ENCODE measurements around the gene VAMP8.
"Not testable (repeated sequence)": the region's sequence is repeated elsewhere in the genome, so short reads cannot be mapped to it uniquely, and the experiment has no call there.

Gene VAMP8

DNA sequence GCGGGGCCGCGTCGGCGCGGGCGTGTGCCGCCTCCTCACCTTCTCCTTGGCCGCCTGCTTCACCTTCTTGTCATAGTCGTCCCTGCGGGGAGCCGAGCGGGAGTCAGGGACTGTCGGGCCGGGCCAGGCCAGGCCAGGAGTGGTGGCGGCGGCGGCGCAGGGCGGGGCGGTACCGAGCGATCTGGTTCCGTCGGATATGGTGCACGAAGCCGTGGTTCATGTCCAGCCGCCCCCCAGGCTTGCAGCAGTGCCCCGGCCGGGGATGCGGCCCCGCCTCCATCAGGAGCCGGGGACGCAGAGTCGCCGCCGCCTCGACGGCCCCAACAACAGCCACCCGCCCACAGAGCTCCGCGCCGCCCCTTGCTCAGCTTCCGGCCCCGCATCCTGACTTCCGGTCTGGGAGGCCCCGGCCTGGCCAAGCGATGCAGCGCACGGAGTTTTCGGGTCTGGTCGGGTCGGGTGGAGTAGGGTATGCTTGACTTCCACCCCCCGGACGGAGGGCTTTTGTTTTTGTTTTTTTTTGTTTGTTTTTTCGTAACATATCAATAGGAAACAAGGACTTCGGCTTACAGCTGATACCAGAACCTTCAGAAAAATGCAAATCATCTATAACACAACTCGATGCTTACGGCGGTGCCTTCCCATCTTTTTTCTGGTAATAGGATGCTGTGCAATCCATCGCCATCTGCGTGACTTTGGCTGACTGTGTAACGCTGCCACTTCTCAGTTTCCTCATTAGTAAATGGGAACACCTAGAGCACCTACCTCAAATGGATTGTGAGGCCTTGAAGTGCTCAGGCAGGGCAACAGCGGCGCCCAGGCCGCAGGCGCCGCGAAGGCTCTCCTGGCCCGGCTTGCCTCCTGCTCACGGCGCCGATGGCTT lies 34.6 kb downstream of the VAMP8 start, which contains the start of gene C2orf68:
Gene C2orf68, minus strand, starts transcription at position 362 of the 883 bp plus-strand sequence. Its CDS starts 82 bp downstream, at position 280.
- peak; percentile 79 for TF ChIP-seq ZFX (IDR thresholded peaks at IDR 0.05)
- TF ChIP-seq, protein P1, sequence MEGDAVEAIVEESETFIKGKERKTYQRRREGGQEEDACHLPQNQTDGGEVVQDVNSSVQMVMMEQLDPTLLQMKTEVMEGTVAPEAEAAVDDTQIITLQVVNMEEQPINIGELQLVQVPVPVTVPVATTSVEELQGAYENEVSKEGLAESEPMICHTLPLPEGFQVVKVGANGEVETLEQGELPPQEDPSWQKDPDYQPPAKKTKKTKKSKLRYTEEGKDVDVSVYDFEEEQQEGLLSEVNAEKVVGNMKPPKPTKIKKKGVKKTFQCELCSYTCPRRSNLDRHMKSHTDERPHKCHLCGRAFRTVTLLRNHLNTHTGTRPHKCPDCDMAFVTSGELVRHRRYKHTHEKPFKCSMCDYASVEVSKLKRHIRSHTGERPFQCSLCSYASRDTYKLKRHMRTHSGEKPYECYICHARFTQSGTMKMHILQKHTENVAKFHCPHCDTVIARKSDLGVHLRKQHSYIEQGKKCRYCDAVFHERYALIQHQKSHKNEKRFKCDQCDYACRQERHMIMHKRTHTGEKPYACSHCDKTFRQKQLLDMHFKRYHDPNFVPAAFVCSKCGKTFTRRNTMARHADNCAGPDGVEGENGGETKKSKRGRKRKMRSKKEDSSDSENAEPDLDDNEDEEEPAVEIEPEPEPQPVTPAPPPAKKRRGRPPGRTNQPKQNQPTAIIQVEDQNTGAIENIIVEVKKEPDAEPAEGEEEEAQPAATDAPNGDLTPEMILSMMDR (conservative IDR thresholded peaks at IDR 0.05), result no peak
- peak within 1 kb of the TSS; percentile 79 for H3K27ac ChIP-seq

DNA sequence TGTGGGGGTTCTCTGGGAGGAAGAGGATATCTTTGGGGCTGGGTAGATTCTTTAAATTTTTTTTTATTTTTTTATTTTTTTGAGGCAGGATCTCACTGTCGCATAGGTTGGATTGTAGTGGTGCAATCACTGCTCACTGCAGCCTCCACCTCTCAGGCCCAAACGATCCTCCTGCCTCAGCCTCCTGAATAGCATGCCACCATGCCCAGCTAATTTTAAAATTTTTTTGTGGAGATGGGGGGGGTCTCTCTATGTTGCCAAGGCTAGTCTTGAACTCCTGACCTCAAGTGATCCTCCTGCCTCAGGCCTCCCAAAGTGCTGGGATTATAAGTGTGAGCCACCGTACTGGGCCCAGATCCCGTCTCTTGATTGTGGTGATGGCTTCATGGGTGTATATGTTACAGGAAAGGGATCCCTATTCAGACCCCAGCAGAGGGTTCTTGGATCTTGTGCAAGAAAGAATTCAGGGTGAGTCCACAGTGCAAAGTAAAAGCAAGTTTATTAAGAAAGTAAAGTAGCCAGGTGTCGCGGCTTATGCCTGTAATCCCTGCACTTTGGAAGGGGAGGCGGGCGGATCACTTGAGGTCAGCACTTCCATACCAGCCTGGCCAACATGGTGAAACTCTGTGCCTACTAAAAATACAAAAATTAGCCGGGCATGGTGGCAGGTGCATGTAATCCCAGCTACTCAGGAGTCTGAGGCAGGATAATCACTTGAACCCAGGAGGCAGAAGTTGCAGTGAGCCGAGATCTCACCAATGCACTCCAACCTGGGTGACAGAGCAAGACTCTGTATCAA lies 36.5 kb downstream of the VAMP8 start:
- H3K27ac ChIP-seq, result no peak overlapping the region
- no peak for TF ChIP-seq ZFX (IDR thresholded peaks at IDR 0.05)
- TF ChIP-seq, protein P1 (conservative IDR thresholded peaks at IDR 0.05), result no peak

DNA sequence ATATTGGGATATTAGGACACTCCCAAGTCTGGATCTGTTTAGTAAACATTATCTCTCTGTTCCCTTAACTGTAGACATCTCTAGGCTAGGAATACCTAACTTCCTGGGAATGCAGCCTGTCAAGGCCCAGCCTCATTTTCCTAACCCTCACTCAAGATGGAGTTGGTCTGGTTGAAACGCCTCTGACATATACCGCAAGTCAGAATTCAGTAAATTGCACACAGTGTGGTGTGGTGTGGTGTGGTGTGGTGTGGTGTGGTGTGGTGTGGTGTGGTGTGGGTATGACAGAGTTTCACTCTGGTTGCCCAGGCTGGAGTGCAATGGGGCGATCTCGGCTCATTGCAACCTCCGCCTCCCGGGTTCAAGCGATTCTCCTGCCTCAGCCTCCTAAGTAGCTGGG lies 37.4 kb downstream of the VAMP8 start:
- not testable (repeated sequence) for H3K27ac ChIP-seq

DNA sequence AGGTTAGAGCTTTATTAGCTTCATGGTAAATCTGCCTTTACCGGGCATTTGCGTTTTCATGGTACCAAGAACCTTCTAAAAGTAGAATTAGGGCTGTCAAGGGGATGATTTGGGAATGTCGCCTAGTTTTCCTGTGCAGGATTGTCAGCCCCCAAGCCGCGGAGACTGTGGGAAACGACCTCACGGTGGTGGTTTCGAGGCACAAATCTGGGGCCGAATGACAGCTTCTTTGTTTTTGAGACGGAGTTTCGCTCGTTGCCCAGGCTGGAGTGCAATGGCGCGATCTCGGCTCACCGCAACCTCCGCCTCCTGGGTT lies 38.0 kb downstream of the VAMP8 start:
- TF ChIP-seq, protein P1 (conservative IDR thresholded peaks at IDR 0.05), result no peak
- no peak for TF ChIP-seq ZFX (IDR thresholded peaks at IDR 0.05)
- peak overlapping the region; percentile 87 for H3K27ac ChIP-seq

DNA sequence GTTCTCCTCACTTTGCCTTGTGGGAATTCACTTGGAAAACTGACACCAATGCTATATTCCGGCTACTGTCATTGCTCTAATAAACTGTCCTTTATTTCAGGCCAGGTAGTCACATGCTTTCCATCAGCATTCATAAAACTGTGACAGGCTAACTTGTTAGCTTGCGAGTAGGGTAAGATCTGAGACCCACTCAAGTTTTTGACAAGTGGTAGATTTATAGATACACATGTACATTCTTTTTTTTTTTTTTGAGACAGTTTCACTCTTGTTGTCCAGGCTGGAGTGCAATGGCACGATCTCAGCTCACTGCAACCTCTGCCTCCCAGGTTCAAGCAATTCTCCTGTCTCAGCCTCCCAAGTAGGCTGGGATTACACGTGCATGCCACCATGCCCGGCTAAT lies 40.3 kb downstream of the VAMP8 start:
- not testable (repeated sequence) for H3K27ac ChIP-seq

DNA sequence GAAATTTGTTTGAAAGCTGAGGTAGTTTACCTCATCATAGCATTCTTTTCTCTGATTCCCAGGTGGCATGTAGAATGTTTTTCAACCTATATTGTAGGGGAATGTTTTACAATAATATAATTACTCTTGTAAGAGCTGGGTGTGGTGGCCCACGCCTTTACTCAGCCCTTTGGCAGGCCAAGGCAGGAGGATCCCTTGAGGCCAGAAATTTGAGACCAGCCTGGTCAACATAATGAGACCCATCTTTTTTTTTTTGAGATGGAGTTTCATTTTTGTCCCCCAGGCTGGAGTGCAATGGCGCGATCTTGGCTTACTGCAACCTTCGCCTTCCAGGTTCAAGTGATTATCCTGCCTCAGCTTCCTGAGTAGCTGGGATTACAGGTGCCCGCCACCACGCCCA lies 42.2 kb downstream of the VAMP8 start:
- no peak overlapping the region for H3K27ac ChIP-seq
- TF ChIP-seq ZFX (IDR thresholded peaks at IDR 0.05), result no peak
- TF ChIP-seq, protein P1 (conservative IDR thresholded peaks at IDR 0.05), result no peak

DNA sequence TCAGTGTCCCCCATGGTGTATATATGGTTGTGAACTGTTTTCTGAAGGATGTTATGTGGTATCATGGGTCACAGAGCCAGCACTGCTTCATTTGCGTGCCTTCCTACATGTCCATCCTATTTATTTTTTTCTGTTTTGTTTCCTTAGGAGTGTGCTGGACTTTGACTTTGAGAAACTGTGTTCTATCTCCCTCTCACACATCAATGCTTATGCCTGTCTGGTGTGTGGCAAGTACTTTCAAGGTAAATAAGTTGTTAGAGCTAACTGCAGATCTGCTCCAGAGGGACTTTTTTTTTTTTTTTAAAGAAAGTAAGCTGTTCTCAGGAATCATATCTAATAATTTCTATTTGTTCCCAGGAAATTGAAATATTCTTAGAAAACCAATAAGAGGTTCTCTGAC lies 44.0 kb downstream of the VAMP8 start:
- TF ChIP-seq ZFX (IDR thresholded peaks at IDR 0.05), result no peak
- TF ChIP-seq, protein P1 (conservative IDR thresholded peaks at IDR 0.05), result no peak

DNA sequence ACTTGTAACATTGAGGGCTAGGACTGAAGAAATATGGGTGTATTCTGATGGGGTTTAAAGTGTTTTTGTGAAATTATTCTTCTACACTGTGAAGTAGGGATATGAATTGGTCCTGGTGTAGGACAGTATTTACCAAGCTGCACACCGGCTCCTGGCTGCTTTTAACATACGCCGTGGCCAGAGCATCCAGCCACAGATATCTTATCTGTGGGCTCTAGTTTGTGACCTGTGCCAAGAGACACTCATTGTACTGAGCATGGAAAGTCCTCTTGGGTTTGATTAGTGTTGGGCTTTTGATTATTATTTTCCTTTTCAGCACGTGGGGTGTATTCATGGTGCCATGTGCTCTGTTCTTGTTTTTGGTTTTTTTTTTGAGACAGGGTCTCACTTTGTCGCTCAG lies 46.6 kb downstream of the VAMP8 start:
- TF ChIP-seq, protein P1 (conservative IDR thresholded peaks at IDR 0.05), result no peak
- TF ChIP-seq ZFX (IDR thresholded peaks at IDR 0.05), result no peak

More for the DNA sequence above, 44.0 kb downstream of the VAMP8 start:
- no peak overlapping the region for H3K27ac ChIP-seq

More for the DNA sequence above, 46.6 kb downstream of the VAMP8 start:
- no peak overlapping the region for H3K27ac ChIP-seq
